Duodenal mucosa (tissue), 2 donors: ENCODE data around the gene BRD3.

ENCODE experiments used
- H3K27ac ChIP-seq: one replicate; pipeline ENCODE4 v1.7.0; 2013; ENCODE audit warnings: low read depth, low read length
- H3K27me3 ChIP-seq, 2 donors: one replicate each; pipeline ENCODE4 v1.7.0; 2013; ENCODE audit warnings: low read length in 2 of 2, control low read depth in 1 of 2; ENCODE audit not compliant: insufficient read depth in 2 of 2, control insufficient read depth in 1 of 2
- H3K36me3 ChIP-seq, 2 donors: one replicate each; pipeline ENCODE4 v1.7.0; 2013; ENCODE audit warnings: low read length in 2 of 2, control low read depth in 1 of 2; ENCODE audit not compliant: insufficient read depth in 2 of 2, control insufficient read depth in 1 of 2
- H3K4me1 ChIP-seq, 2 donors: one replicate each; pipeline ENCODE4 v1.7.0; 2013; ENCODE audit warnings: low read length in 2 of 2, control low read depth in 1 of 2; ENCODE audit not compliant: insufficient read depth in 2 of 2, control insufficient read depth in 1 of 2
- H3K4me3 ChIP-seq, 2 donors: one replicate each; pipeline ENCODE4 v1.7.0; 2013; ENCODE audit warnings: low read length in 2 of 2, low read depth in 1 of 2
- H3K9ac ChIP-seq, 2 donors: one replicate each; pipeline ENCODE4 v1.7.0; 2013; ENCODE audit warnings: low read length in 2 of 2, low read depth in 1 of 2
- H3K9me3 ChIP-seq, 2 donors: one replicate each; pipeline ENCODE4 v1.7.0; 2013; ENCODE audit warnings: low read length in 2 of 2, control low read depth in 1 of 2; ENCODE audit not compliant: control insufficient read depth in 1 of 2

BRD3 gene

DNA sequence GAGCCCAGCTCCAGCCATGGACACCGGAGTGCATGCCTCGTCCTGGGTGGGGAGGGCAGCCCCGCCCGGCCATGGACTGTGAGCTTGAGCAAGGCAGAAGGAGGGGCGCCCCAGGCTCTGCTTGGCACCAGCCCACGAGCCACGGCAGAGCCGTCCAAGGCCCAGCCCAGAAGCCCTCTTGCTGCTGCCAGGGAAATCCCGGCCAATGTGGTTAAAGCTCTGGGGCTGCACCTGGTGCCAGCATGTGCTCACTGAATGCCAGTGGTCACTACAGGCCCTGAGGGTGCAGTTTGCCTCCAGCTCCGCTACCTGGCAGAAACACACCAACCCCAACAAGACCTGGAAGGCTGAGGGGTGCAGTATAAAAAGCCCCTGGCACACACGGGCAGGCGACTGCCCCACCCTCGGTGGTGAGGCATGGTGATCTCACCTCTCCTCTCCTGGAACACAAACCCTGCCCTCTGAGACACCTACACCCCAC, 11.8 kb downstream of the BRD3 start:
- H3K4me1 ChIP-seq = peaks cover 48 to 49% of the 10 kb centered on the region in 2 donors
- no peaks in the 10 kb centered on the region for H3K9me3 ChIP-seq
- no peaks in the 10 kb centered on the region for H3K27me3 ChIP-seq
- peak overlapping the region; percentile 25 to 28 for H3K4me3 ChIP-seq
- peak overlapping the region; percentile 10 to 32 for H3K9ac ChIP-seq
- peaks cover 3 to 20% of the 10 kb centered on the region in 2 donors for H3K36me3 ChIP-seq
- H3K27ac ChIP-seq = no peak overlapping the region

DNA sequence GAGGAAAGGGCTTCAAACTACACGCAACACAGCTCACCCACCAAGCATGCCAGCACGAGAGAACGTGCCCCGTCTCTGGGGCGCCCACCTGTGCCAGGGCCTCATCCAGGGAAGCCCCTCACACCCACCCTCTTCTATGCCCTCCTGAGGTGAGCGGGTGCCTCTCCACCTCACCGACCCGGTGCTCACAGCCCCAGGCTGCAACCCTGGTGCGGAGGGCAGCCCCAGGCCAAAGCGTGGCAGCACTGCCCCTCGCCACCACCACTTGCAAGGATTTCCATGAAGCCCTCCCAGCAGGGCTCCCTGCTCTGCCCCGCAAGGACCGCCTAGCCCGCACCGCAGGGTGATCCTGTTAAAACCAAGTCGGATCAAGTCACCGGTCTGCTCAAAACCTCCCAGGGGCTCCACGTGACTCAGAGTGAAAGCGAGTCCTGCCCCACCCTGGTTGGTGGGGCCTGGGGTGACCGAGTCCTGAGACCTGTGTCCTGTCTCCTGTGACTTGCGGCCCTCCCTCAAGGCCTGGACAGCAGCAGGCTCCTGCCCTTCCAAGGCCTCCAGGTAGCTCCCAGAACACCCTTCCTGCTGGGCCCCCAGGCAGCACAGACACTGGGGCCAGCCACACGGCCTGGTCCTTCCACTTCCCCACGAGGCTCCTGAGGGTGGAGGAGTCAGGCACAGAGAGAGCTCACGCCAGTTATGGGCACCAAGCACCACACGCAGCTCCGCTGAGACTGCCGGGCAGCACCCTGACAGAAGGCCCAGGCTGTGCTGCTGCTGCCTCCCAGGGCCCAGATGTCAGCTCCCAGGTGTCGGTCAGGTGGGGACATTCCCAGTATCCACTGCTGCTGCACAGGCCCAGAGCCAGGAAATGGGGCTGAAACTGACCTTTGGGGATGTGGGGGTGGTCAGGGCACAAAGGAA, 12.7 kb downstream of the BRD3 start:
- peaks cover 10 to 28% of the 10 kb centered on the region in 2 donors for H3K36me3 ChIP-seq
- peak overlapping the region; percentile 42 for H3K27ac ChIP-seq
- peak overlapping the region; percentile 25 to 28 for H3K4me3 ChIP-seq
- no peaks in the 10 kb centered on the region for H3K27me3 ChIP-seq
- peak overlapping the region; percentile 10 to 32 for H3K9ac ChIP-seq
- no peaks in the 10 kb centered on the region for H3K9me3 ChIP-seq
- peaks cover 40 to 45% of the 10 kb centered on the region in 2 donors for H3K4me1 ChIP-seq

DNA sequence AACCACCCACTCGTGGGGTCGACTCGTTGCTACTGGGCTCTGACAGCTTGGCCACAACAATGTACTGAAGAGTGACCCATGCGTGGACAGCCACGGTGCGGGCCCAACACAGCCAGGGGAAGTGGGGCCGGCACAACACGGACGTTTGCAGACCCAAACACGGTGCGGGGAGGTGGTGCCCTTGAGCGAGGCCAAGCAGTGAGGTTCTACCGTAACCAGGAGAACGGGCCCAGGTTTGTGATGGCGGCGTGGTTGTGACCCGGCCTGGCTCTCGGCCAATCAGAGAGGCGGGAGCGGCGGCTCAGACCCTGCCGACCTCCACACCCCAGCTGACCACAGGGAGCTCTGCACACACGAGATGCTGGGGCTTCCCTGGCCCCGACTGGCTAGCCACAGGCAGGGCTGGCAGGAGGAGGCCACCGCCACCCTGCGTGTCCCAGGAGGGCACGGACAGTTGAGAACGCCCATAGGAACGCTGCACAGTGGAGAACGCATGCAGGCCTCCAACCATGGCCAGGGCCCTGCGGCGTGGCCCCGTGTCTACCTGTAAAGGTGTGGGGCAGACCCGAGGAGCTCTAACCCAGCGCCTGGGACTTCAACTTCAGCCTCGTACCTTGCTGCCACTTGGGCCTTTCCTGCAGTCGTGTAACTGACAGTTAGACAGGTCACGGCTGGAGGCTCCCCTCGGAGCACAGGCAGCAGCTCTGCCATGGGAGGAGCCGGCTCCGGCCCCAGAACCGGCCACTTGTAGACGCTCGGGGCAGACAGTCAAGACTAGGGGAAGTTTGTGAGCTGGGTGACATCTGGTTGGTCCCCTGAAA, 13.7 kb downstream of the BRD3 start:
- peaks cover 10 to 36% of the 10 kb centered on the region in 2 donors for H3K36me3 ChIP-seq
- H3K9me3 ChIP-seq = no peaks in the 10 kb centered on the region

DNA sequence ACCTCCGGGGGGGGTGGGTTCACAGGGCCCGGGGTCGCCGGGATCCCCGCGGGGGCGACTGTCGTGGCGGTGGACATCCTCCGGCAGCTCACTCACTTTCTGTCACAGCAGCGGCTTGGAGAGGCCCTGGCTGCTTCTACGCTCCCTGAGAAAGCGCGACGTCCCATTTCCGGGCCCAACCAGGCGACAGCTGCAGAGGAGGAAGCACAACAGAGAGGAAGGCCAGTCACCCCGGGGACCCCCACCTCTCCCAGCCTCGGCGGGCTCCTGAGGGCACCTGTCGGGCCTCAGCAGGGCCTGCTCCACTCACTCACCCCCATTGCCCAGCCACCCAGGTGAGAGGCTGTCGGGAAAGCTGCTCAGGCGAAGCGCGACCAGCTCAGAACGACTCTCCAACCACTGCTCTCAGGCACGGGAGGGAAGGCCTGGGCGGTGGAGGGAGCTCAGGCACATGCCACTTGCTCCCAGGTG, 14.4 kb downstream of the BRD3 start:
- H3K9me3 ChIP-seq = no peaks in the 10 kb centered on the region
- no peak overlapping the region for H3K4me3 ChIP-seq
- no peak overlapping the region for H3K9ac ChIP-seq
- H3K4me1 ChIP-seq = peaks cover 36 to 41% of the 10 kb centered on the region in 2 donors
- no peaks in the 10 kb centered on the region for H3K27me3 ChIP-seq
- H3K36me3 ChIP-seq = peaks cover 10 to 43% of the 10 kb centered on the region in 2 donors
- no peak overlapping the region for H3K27ac ChIP-seq

More for the DNA sequence above, 13.7 kb downstream of the BRD3 start:
- H3K4me1 ChIP-seq = peaks cover 37 to 42% of the 10 kb centered on the region in 2 donors
- no peak overlapping the region for H3K9ac ChIP-seq
- H3K27me3 ChIP-seq = no peaks in the 10 kb centered on the region
- no peak overlapping the region for H3K27ac ChIP-seq
- H3K4me3 ChIP-seq = no peak overlapping the region

- no peak overlapping the region for H3K27ac ChIP-seq
- H3K9ac ChIP-seq = no peak overlapping the region
- H3K9me3 ChIP-seq = no peaks in the 10 kb centered on the region
- H3K4me1 ChIP-seq = peaks cover 36% of the 10 kb centered on the region in 2 donors
- peaks cover 10 to 48% of the 10 kb centered on the region in 2 donors for H3K36me3 ChIP-seq
- H3K4me3 ChIP-seq = no peak overlapping the region
- no peaks in the 10 kb centered on the region for H3K27me3 ChIP-seq
These were observed 14.9 kb downstream of the BRD3 start for GRCh38 chr9:134052941-134053340.

GRCh38 chr9:134052491-134052890, 15.3 kb downstream of the BRD3 start:
- no peak overlapping the region for H3K9ac ChIP-seq
- no peaks in the 10 kb centered on the region for H3K9me3 ChIP-seq
- no peaks in the 10 kb centered on the region for H3K27me3 ChIP-seq
- H3K4me1 ChIP-seq = peaks cover 35% of the 10 kb centered on the region in 2 donors
- peaks cover 10 to 52% of the 10 kb centered on the region in 2 donors for H3K36me3 ChIP-seq
- H3K27ac ChIP-seq = no peak overlapping the region
- H3K4me3 ChIP-seq = no peak overlapping the region

DNA sequence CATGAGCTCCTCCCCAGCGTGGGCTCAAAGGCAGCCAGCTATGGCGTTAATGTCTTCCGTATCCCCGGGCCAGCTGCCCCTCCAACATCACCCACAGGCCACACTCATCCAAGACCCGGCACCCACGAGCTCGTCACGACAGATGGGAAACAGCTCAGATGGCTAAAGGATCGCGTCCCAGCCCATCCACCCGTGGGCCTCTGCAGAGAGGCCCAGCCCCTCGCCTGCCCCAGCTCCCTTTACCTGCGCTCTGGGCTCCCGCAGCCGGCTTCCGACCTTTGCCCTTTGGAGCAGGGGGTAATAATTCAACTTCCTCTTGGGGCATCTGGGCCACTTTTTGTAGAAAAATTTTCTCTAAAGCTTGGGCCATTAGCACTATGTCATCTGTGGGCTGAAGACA, 16.5 kb downstream of the BRD3 start:
- Histone ChIP-seq H3K4me3 (no peak overlapping the region), H3K4me1 (peaks cover 23% of the 10 kb centered on the region in 2 donors), H3K9me3 (no peaks in the 10 kb centered on the region), H3K36me3 (peaks cover 17 to 62% of the 10 kb centered on the region in 2 donors), H3K27me3 (no peaks in the 10 kb centered on the region), H3K27ac (no peak overlapping the region), H3K9ac (no peak overlapping the region)

DNA sequence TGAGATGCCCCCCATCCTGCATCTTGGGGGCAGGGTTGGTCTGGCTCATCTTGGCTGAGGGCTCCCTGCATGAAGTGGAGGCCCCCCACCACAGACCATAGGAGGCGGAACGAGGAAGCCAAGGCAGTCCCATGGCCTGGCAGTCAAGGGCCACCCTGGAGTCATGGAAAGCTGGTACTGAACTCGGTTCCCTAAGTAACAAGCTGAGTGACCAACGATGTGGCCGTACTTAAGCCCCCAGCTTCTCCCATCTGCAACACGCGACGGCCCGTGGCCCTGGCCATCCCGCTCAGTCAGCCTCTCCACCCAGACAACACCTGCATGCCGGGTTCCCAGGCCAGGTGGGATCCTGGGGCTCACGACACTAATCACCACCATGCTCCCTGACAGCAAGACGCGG, 17.1 kb downstream of the BRD3 start:
- Histone ChIP-seq H3K27me3 (no peaks in the 10 kb centered on the region), H3K4me1 (peaks cover 17 to 18% of the 10 kb centered on the region in 2 donors), H3K9ac (no peak overlapping the region), H3K27ac (no peak overlapping the region), H3K9me3 (no peaks in the 10 kb centered on the region), H3K4me3 (no peak overlapping the region), H3K36me3 (peaks cover 17 to 68% of the 10 kb centered on the region in 2 donors)

- no peaks in the 10 kb centered on the region for H3K27me3 ChIP-seq
- H3K36me3 ChIP-seq = peaks cover 17 to 75% of the 10 kb centered on the region in 2 donors
- no peak overlapping the region for H3K9ac ChIP-seq
- no peaks in the 10 kb centered on the region for H3K9me3 ChIP-seq
- H3K27ac ChIP-seq = no peak overlapping the region
- no peak overlapping the region for H3K4me3 ChIP-seq
- peaks cover 10 to 14% of the 10 kb centered on the region in 2 donors for H3K4me1 ChIP-seq
These were observed 17.8 kb downstream of the BRD3 start for GRCh38 chr9:134049772-134050588.
